Hepatocyte (in vitro differentiated cells): ENCODE measurements around the gene EAF1. TPM values are rescaled to one million over a fixed set of nuclear protein-coding genes. Genes with fewer than 3 reads are reported as not detected.
"Not testable (repeated sequence)": the region's sequence is repeated elsewhere in the genome, so short reads cannot be mapped to it uniquely, and the experiment has no call there.

Source experiments
- DNase-seq: peaks from one replicate; pipeline ENCODE4 v3.0.0-alpha.2; 2016; ENCODE audit warnings: low spot score
- H2AFZ ChIP-seq: fragments of 200-600 bp; sonication (generic); 2 replicates; pipeline ENCODE4 v1.6.0; 2016; ENCODE audit warnings: antibody characterized with exemption, mild to moderate bottlenecking
- H3K27ac ChIP-seq: fragments of 200-600 bp; sonication (generic); 2 replicates; pipeline ENCODE4 v1.5.1; 2016; ENCODE audit warnings: mild to moderate bottlenecking
- H3K27me3 ChIP-seq: fragments of 200-600 bp; sonication (generic); 2 replicates; pipeline ENCODE4 v1.6.1; 2016
- H3K36me3 ChIP-seq: fragments of 200-600 bp; sonication (generic); replicated peaks from 2 replicates; pipeline ENCODE4 v1.5.1; 2016; ENCODE audit warnings: low read depth; ENCODE audit not compliant: insufficient read depth
- H3K4me1 ChIP-seq: fragments of 200-600 bp; sonication (generic); 2 replicates; pipeline ENCODE4 v1.5.1; 2016; ENCODE audit warnings: mild to moderate bottlenecking, moderate library complexity; ENCODE audit not compliant: insufficient read depth
- H3K4me2 ChIP-seq: fragments of 200-600 bp; sonication (generic); 2 replicates; pipeline ENCODE4 v1.6.0; 2016
- H3K4me3 ChIP-seq: fragments of 200-600 bp; sonication (generic); 2 replicates; pipeline ENCODE4 v1.5.1; 2016; ENCODE audit warnings: mild to moderate bottlenecking
- H3K79me2 ChIP-seq: fragments of 200-600 bp; sonication (generic); 2 replicates; pipeline ENCODE4 v1.6.0; 2017; ENCODE audit warnings: mild to moderate bottlenecking
- H3K9me2 ChIP-seq: fragments of 200-600 bp; sonication (generic); replicated peaks from 2 replicates; pipeline ENCODE4 v1.6.0; 2017; ENCODE audit warnings: mild to moderate bottlenecking; ENCODE audit not compliant: insufficient read depth
- H3K9me3 ChIP-seq: fragments of 200-600 bp; sonication (generic); 2 replicates; pipeline ENCODE4 v1.5.1; 2016; ENCODE audit warnings: low read depth, mild to moderate bottlenecking
- H4K20me1 ChIP-seq: fragments of 200-600 bp; sonication (generic); 2 replicates; pipeline ENCODE4 v1.6.0; 2016; ENCODE audit warnings: mild to moderate bottlenecking; ENCODE audit not compliant: insufficient read depth, poor library complexity, severe bottlenecking
- CTCF ChIP-seq: fragments of 200-600 bp; sonication (generic); IDR thresholded peaks from 2 replicates; pipeline ENCODE4 v1.5.1; 2016; ENCODE audit warnings: antibody characterized with exemption, mild to moderate bottlenecking; ENCODE audit not compliant: poor library complexity
- EZH2 ChIP-seq: fragments of 200-600 bp; sonication (generic); IDR thresholded peaks from 2 replicates; pipeline ENCODE4 v1.6.1; 2016; ENCODE audit warnings: antibody characterized with exemption, mild to moderate bottlenecking, borderline replicate concordance
- EZH2phosphoT487 ChIP-seq: fragments of 200-600 bp; sonication (generic); IDR thresholded peaks from one replicate; pipeline ENCODE4 v1.6.1; 2018; ENCODE audit warnings: antibody characterized with exemption, mild to moderate bottlenecking, low read depth, moderate library complexity; ENCODE audit not compliant: unreplicated experiment, severe bottlenecking
- WGBS: methylation state at CpG from one replicate; pipeline ENCODE4 v1.1.6; 2016; ENCODE audit warnings: low lambda C conversion rate; ENCODE audit errors: missing lambda C conversion rate; 5-methylcytosine and 5-hydroxymethylcytosine counted together
- polyA plus RNA-seq: library from polyadenylated mRNA; unstranded; fragments of >200 nt; fragmentation: Nextera tagmentation; extraction: Ambion mirVana; gene quantifications from 2 replicates; pipeline ENCODE4 v1.2.1, GENCODE V29; 2016
- total RNA-seq: library from RNA; depleted of rRNA; stranded (reverse); fragments of >200 nt; gene quantifications from 2 replicates; pipeline ENCODE4 v1.2.3, GENCODE V29; 2014

EAF1 gene
- total and polyA plus RNA-seq, 2 experiments from 2014 or later = 9.2 to 28.8 TPM

GRCh38 chr3:15456321-15456720 lies 28.9 kb downstream of the EAF1 start:
- 97% methylated on average over 2 of the region's 2 CpGs for WGBS
- no peak for DNase-seq
- Histone ChIP-seq H3K27ac (no peak overlapping the region), H3K4me1 (no peaks in the 10 kb centered on the region), H3K27me3 (no peaks in the 10 kb centered on the region), H3K36me3 (no peaks in the 10 kb centered on the region), H3K4me2 (no peak overlapping the region), H3K79me2 (no peaks in the 10 kb centered on the region), H3K4me3 (no peak overlapping the region), H3K9me3 (no peaks in the 10 kb centered on the region), H2AFZ (no peak overlapping the region), H4K20me1 (no peaks in the 10 kb centered on the region), H3K9me2 (no peaks in the 10 kb centered on the region)
- TF ChIP-seq EZH2phosphoT487 (no peak), CTCF (no peak), EZH2 (no peak)

- not testable (repeated sequence) for H4K20me1 ChIP-seq, H3K4me2 ChIP-seq, H3K27ac ChIP-seq, DNase-seq, H3K4me1 ChIP-seq, H3K9me3 ChIP-seq, H3K79me2 ChIP-seq, H3K27me3 ChIP-seq, H3K4me3 ChIP-seq, H3K36me3 ChIP-seq, H3K9me2 ChIP-seq, H2AFZ ChIP-seq
- WGBS = 86% methylated on average over 10 of the region's 10 CpGs
These were observed 29.5 kb downstream of the EAF1 start for GRCh38 chr3:15456915-15457314.

GRCh38 chr3:15458212-15458780 lies 30.9 kb downstream of the EAF1 start:
- Histone ChIP-seq H2AFZ (no peak overlapping the region), H3K4me2 (no peak overlapping the region), H4K20me1 (no peaks in the 10 kb centered on the region), H3K27ac (no peak overlapping the region), H3K79me2 (no peaks in the 10 kb centered on the region), H3K27me3 (no peaks in the 10 kb centered on the region), H3K4me3 (no peak overlapping the region), H3K4me1 (no peaks in the 10 kb centered on the region), H3K9me3 (no peaks in the 10 kb centered on the region), H3K9me2 (no peaks in the 10 kb centered on the region), H3K36me3 (no peaks in the 10 kb centered on the region)
- WGBS = 91% methylated on average over 7 of the region's 7 CpGs
- DNase-seq = no peak
- TF ChIP-seq CTCF = no peak
- no peak for TF ChIP-seq EZH2
- TF ChIP-seq EZH2phosphoT487 = no peak

- Histone ChIP-seq H3K4me1 (no peaks in the 10 kb centered on the region), H3K9me3 (no peaks in the 10 kb centered on the region), H3K79me2 (no peaks in the 10 kb centered on the region), H3K9me2 (no peaks in the 10 kb centered on the region), H3K27me3 (no peaks in the 10 kb centered on the region), H3K27ac (no peak overlapping the region), H3K4me3 (no peak overlapping the region), H3K4me2 (no peak overlapping the region), H4K20me1 (no peaks in the 10 kb centered on the region), H2AFZ (no peak overlapping the region), H3K36me3 (no peaks in the 10 kb centered on the region)
- no peak for DNase-seq
- TF ChIP-seq EZH2 = no peak
- TF ChIP-seq EZH2phosphoT487 = no peak
- no peak for TF ChIP-seq CTCF
- 89% methylated on average over 4 of the region's 4 CpGs for WGBS
These were observed 33.6 kb downstream of the EAF1 start for GRCh38 chr3:15460891-15461531.
